Heart left ventricle (tissue), 16 donors: Measurements from ENCODE around the gene TMX2. TPM values are rescaled to one million over a fixed set of nuclear protein-coding genes. Genes with fewer than 3 reads are reported as not detected.

Experiments used
- ATAC-seq, 4 donors: fragments of 200-7000 bp; cut with Tn5 transposase; one replicate each; pipeline ENCODE4 v1.9.1; 2020 to 2022; ENCODE audit warnings: moderate library complexity in 4 of 4, mild to moderate bottlenecking in 3 of 4, moderate number of reproducible peaks in 1 of 4
- DNase-seq, 5 donors: peaks; one replicate each; pipeline ENCODE4 v3.0.0-alpha.2; 2020
- H3K27ac ChIP-seq, 12 donors: fragments of 200-600 bp; sonication (generic) in 4 of 12; one replicate each; pipeline versions ENCODE4 v1.5.0 to v1.8.0; 2016 to 2022; ENCODE audit warnings: mild to moderate bottlenecking in 2 of 12
- H3K27me3 ChIP-seq, 9 donors: fragments of 200-600 bp; sonication (generic) in 2 of 9; one replicate each; pipeline versions ENCODE4 v1.5.1 to v1.8.0; 2016 to 2022; ENCODE audit warnings: mild to moderate bottlenecking in 3 of 9
- H3K36me3 ChIP-seq, 9 donors: fragments of 200-600 bp; sonication (generic) in 2 of 9; one replicate each; pipeline versions ENCODE4 v1.5.0 to v1.8.0; 2018 to 2022; ENCODE audit warnings: mild to moderate bottlenecking in 2 of 9
- H3K4me1 ChIP-seq, 12 donors: fragments of 200-600 bp; sonication (generic) in 4 of 12; one replicate each; pipeline versions ENCODE4 v1.5.0 to v1.8.0; 2016 to 2022; ENCODE audit warnings: mild to moderate bottlenecking in 3 of 12
- H3K4me3 ChIP-seq, 12 donors: fragments of 200-600 bp; sonication (generic) in 4 of 12; one replicate each; pipeline versions ENCODE4 v1.5.0 to v1.8.0; 2017 to 2022; ENCODE audit warnings: mild to moderate bottlenecking in 9 of 12, moderate library complexity in 4 of 12
- H3K9me3 ChIP-seq, 12 donors: fragments of 200-600 bp; sonication (generic) in 4 of 12; one replicate each; pipeline versions ENCODE4 v1.5.0 to v1.8.0; 2016 to 2022; ENCODE audit warnings: mild to moderate bottlenecking in 1 of 12
- POLR2A ChIP-seq, 2 donors: fragments of 450-650 bp; IDR thresholded peaks; one replicate each; pipeline ENCODE4 v1.6.1; 2017; ENCODE audit warnings: antibody characterized with exemption in 2 of 2, mild to moderate bottlenecking in 2 of 2, moderate library complexity in 2 of 2
- WGBS, 4 donors: extraction: QIAGEN DNeasy Blood & Tissue Kit in 2 of 4; methylation state at CpG; one replicate each; pipeline versions ENCODE4 v1.1.5 to v1.1.7; 2013 to 2018; 5-methylcytosine and 5-hydroxymethylcytosine counted together
- intact Hi-C, 10 donors: fragments of 100-400 bp; cut with DNase I; formaldehyde crosslinking; loops; one replicate each; pipeline versions ENCODE4 v1.11.1 to v1.14.2; 2022
- polyA plus RNA-seq, 2 donors: library from polyadenylated mRNA; stranded (reverse); fragments of 200-250 nt; gene quantifications; one replicate each; pipeline ENCODE4 v1.2.3, GENCODE V29; 2013
- total RNA-seq, 9 donors: library from RNA; depleted of rRNA in 2 of 9; stranded (reverse); fragments of >200 nt in 2 of 9; fragmentation: NEBNext Ultra II Directional in 3 of 9; extraction: Animal tissue kit (Norgen Biotek cat#: 25700) in 3 of 9; gene quantifications; one replicate each; pipeline versions ENCODE4 v1.1.0 to v1.2.4, GENCODE V29; 2016 to 2023
- TF ChIP-seq, protein P1 (sequence below), 12 donors: fragments of 200-600 bp; sonication (generic) in 4 of 12; IDR thresholded peaks; one replicate each; pipeline versions ENCODE4 v1.5.0 to v1.8.0; 2018 to 2022; ENCODE audit warnings: antibody characterized with exemption in 12 of 12, mild to moderate bottlenecking in 5 of 12
- donor health status: ischemic (EF 13 %, LVEDD 7.1; RV severe dilation, severe dysfunction).
- donor health status: healthy with polysubstance abuse.
- donor health status: DM: no; HTN: yes; CAD: no.
- donor health status: DM: no; HTN: no; CAD: no.
- donor health status: ischemic (EF 25% LVEDD 6.9; RV normal size, moderate dysfunction).
- donor health status: ischemic (EF 25% LVEDD 5.7; RV mildly dilated, moderate dysfunction).
- donor health status: healthy.
- donor health status: DM: yes; HTN: yes; CAD: no.
- donor health status: ischemic (EF 35%, LVEDD 5.7; RV mildly dilated, moderate dysfunction).
- donor health status: nonischemic (EF 11% LVEDD 7.7; RV severe dilation, severe dysfunction).
- donor health status: DM: yes; HTN: yes; CAD: no.
- donor health status: PGD.
- donor health status: ischemic (EF 29% LVEDD 5.4; RV normal size, mild dysfunction).
- donor health status: nonischemic (EF 23%, LVEDD 6.1; RV moderate dilation, normal function).

TMX2 gene
- total and polyA plus RNA-seq, 11 donors, result 46.7 to 165 (median 65.8) TPM

- peaks cover 0 to 75% (median 62%) of the 10 kb centered on the region in 9 donors for H3K36me3 ChIP-seq
- H3K4me3 ChIP-seq, result no peak overlapping the region
- DNase-seq (no peak), ATAC-seq (no peak)
- peaks cover 2 to 42% (median 13%) of the 10 kb centered on the region in 12 donors for H3K4me1 ChIP-seq
- H3K27ac ChIP-seq, result no peak overlapping the region
- no peaks in the 10 kb centered on the region for H3K9me3 ChIP-seq
- intact Hi-C loops, result no loop called here
- no peaks in the 10 kb centered on the region for H3K27me3 ChIP-seq
- TF ChIP-seq, protein P1, sequence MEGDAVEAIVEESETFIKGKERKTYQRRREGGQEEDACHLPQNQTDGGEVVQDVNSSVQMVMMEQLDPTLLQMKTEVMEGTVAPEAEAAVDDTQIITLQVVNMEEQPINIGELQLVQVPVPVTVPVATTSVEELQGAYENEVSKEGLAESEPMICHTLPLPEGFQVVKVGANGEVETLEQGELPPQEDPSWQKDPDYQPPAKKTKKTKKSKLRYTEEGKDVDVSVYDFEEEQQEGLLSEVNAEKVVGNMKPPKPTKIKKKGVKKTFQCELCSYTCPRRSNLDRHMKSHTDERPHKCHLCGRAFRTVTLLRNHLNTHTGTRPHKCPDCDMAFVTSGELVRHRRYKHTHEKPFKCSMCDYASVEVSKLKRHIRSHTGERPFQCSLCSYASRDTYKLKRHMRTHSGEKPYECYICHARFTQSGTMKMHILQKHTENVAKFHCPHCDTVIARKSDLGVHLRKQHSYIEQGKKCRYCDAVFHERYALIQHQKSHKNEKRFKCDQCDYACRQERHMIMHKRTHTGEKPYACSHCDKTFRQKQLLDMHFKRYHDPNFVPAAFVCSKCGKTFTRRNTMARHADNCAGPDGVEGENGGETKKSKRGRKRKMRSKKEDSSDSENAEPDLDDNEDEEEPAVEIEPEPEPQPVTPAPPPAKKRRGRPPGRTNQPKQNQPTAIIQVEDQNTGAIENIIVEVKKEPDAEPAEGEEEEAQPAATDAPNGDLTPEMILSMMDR (IDR thresholded peaks at IDR 0.05), result no peak
- no peak for TF ChIP-seq POLR2A (IDR thresholded peaks at IDR 0.05)
Measured at GRCh38 chr11:57674251-57674650, 38.1 kb upstream of the TMX2 start.

GRCh38 chr11:57675176-57675941 lies 37.0 kb upstream of the TMX2 start:
- H3K9me3 ChIP-seq, result no peaks in the 10 kb centered on the region
- DNase-seq (no peak), ATAC-seq (no peak)
- no peak overlapping the region for H3K4me3 ChIP-seq
- peaks cover 0 to 84% (median 65%) of the 10 kb centered on the region in 9 donors for H3K36me3 ChIP-seq
- H3K27me3 ChIP-seq, result no peaks in the 10 kb centered on the region
- intact Hi-C loops, result no loop called here
- WGBS, 4 donors, result 80 to 90% (median 86%) methylated on average over 3 of the region's 3 CpGs
- H3K27ac ChIP-seq, result no peak overlapping the region
- TF ChIP-seq, protein P1 (IDR thresholded peaks at IDR 0.05), result no peak
- TF ChIP-seq POLR2A (IDR thresholded peaks at IDR 0.05), result no peak
- peaks cover 0 to 42% (median 13%) of the 10 kb centered on the region in 12 donors for H3K4me1 ChIP-seq

DNA sequence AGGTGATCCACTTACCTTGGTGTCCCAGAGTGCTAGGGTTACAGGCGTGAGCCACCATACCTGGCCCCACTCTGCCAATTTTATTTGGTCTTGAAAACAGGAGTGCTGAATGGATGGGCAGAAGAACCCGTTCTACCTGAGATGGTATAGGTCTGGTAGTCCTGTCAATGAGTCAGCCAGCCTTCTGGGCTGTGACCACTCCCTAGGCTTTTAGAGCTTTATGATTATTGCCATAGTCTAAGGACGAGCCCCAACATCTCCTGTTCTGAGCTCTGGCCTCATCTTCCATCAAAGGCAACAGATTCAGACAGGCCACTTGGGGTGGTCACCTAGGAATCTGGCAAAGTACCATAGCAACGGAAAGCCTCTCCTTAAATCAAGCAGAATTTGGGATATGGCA lies 33.0 kb upstream of the TMX2 start:
- intact Hi-C loops, result no loop called here
- 92 to 95% (median 94%) methylated on average over 4 of the region's 4 CpGs for WGBS, 4 donors
- no peak for ATAC-seq
- Histone ChIP-seq H3K4me1 (peaks cover 0 to 42% (median 17%) of the 10 kb centered on the region in 12 donors), H3K36me3 (peaks cover 0 to 92% (median 69%) of the 10 kb centered on the region in 9 donors), H3K27me3 (no peaks in the 10 kb centered on the region), H3K27ac (no peak overlapping the region), H3K9me3 (no peaks in the 10 kb centered on the region), H3K4me3 (no peak overlapping the region)
- DNase-seq, result no peak
- TF ChIP-seq POLR2A (IDR thresholded peaks at IDR 0.05), result no peak
- TF ChIP-seq, protein P1 (IDR thresholded peaks at IDR 0.05), result no peak

DNA sequence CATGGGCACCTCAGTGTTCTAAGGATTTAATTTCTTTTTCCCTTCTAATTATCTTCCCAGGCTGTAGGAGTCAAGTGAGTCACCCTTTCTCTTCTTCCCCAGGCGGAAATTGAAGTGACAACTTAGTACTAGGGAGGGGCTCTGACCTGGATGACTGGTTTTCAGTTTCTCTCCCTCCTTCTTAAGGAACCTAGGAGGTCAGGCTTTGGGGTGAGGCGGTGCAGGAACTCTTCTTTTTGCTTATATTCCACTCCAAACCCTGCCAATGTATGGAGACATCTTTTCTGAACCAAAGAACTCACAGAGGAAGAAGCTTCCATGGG lies 31.9 kb upstream of the TMX2 start:
- TF ChIP-seq, protein P1 (IDR thresholded peaks at IDR 0.05), result no peak
- no peak for TF ChIP-seq POLR2A (IDR thresholded peaks at IDR 0.05)
- DNase-seq, result no peak
- Histone ChIP-seq H3K4me1 (peaks cover 0 to 37% (median 17%) of the 10 kb centered on the region in 12 donors), H3K27ac (peak overlapping the region in 1 of 12 donors; percentile 37), H3K4me3 (no peak overlapping the region), H3K9me3 (no peaks in the 10 kb centered on the region), H3K36me3 (peaks cover 0 to 92% (median 69%) of the 10 kb centered on the region in 9 donors), H3K27me3 (no peaks in the 10 kb centered on the region)
- intact Hi-C loops, result no loop called here
- no peak for ATAC-seq
- WGBS, 4 donors, result 77 to 82% (median 79%) methylated on average over 2 of the region's 2 CpGs
